RWPE2 (cell line): ENCODE data around the gene LDB3.

Source experiments
- ATAC-seq: fragments of 200-7000 bp; cut with Tn5 transposase; 3 replicates; pipeline ENCODE4 v1.9.1; 2021; ENCODE audit warnings: low read depth
- DNase-seq: peaks from one replicate; pipeline ENCODE4 v3.0.0-alpha.2; 2020; ENCODE audit warnings: low spot score
- H3K27ac ChIP-seq: fragments of 450-650 bp; 2 replicates; pipeline ENCODE4 v1.5.1; 2017; ENCODE audit warnings: mild to moderate bottlenecking; ENCODE audit not compliant: poor library complexity, severe bottlenecking
- H3K27me3 ChIP-seq: fragments of 250-450 bp; sonication (Bioruptor Pico); 2 replicates; pipeline ENCODE4 v1.5.1; 2021; ENCODE audit warnings: mild to moderate bottlenecking, moderate library complexity; ENCODE audit not compliant: insufficient read depth, poor library complexity, severe bottlenecking
- H3K36me3 ChIP-seq: fragments of 250-450 bp; sonication (Bioruptor Pico); 2 replicates; pipeline ENCODE4 v1.5.1; 2020; ENCODE audit warnings: low read depth, mild to moderate bottlenecking, moderate library complexity
- H3K4me1 ChIP-seq: fragments of 250-450 bp; sonication (Bioruptor Pico); 2 replicates; pipeline ENCODE4 v1.5.1; 2021; ENCODE audit warnings: mild to moderate bottlenecking, moderate library complexity; ENCODE audit not compliant: insufficient read depth, poor library complexity, severe bottlenecking
- H3K4me3 ChIP-seq: fragments of 250-450 bp; sonication (Bioruptor Pico); 2 replicates; pipeline ENCODE4 v1.5.1; 2021; ENCODE audit warnings: mild to moderate bottlenecking, moderate library complexity; ENCODE audit not compliant: severe bottlenecking
- H3K9me3 ChIP-seq: fragments of 250-450 bp; sonication (Bioruptor Pico); 2 replicates; pipeline ENCODE4 v1.5.1; 2021; ENCODE audit warnings: mild to moderate bottlenecking, moderate library complexity; ENCODE audit not compliant: severe bottlenecking
- TF ChIP-seq, protein P1 (sequence below): fragments of 450-650 bp; IDR thresholded peaks from one replicate; pipeline ENCODE4 v1.5.1; 2017; ENCODE audit warnings: mild to moderate bottlenecking, moderate library complexity; ENCODE audit not compliant: poor library complexity, severe bottlenecking

The LDB3 gene

DNA sequence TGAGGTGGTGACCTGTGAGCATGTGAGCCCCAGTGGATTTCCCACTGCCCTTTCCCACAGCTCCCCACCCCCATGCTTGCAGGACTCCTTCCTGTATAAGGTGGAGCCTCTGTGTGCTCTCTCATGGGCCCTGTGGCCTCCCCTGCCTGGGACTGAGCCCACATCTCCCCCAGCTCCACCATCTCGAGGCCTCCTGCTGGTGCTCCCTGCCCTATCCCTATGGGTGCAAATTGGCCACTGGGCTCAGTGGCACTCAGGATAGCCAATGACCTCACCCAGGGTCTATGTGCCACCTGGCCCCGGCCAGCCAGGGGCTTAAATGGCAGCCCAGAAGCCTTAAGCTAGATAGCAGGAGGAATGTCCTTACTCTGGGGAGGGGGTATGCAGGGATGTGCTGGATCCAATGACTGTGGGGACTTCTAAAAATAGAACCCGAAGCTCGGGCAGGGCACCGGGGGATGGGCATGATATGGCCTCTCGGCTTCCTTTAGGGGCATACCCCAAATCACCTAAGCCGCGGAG, 2.0 kb downstream of the LDB3 start:
- no peaks in the 10 kb centered on the region for H3K36me3 ChIP-seq
- DNase-seq = no peak
- H3K27ac ChIP-seq = no peak overlapping the region
- TF ChIP-seq, protein P1, sequence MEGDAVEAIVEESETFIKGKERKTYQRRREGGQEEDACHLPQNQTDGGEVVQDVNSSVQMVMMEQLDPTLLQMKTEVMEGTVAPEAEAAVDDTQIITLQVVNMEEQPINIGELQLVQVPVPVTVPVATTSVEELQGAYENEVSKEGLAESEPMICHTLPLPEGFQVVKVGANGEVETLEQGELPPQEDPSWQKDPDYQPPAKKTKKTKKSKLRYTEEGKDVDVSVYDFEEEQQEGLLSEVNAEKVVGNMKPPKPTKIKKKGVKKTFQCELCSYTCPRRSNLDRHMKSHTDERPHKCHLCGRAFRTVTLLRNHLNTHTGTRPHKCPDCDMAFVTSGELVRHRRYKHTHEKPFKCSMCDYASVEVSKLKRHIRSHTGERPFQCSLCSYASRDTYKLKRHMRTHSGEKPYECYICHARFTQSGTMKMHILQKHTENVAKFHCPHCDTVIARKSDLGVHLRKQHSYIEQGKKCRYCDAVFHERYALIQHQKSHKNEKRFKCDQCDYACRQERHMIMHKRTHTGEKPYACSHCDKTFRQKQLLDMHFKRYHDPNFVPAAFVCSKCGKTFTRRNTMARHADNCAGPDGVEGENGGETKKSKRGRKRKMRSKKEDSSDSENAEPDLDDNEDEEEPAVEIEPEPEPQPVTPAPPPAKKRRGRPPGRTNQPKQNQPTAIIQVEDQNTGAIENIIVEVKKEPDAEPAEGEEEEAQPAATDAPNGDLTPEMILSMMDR = no peak
- H3K9me3 ChIP-seq = no peaks in the 10 kb centered on the region
- no peak for ATAC-seq
- H3K27me3 ChIP-seq = no peaks in the 10 kb centered on the region
- no peaks in the 10 kb centered on the region for H3K4me1 ChIP-seq
- H3K4me3 ChIP-seq = no peak overlapping the region

DNA sequence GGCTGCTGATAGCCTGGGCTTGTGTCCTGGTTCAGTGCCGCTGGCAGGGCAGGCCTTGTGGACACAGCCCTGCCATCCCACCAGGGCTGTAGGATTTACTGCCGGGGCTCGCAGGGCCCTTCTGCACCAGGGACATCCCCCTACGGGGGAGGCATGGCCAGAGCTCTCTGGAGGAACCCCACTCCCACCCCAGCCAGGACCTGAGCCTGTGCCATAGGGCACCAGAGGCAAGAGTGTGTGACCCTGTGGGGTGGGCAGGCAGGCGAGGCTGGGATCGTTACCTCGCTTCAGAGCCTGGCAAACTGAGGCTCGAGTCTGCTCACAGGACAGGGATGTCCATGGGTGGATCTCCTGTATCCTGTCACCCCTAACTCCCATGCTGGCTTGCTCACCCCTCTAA, 2.6 kb downstream of the LDB3 start:
- Histone ChIP-seq H3K27ac (no peak overlapping the region), H3K4me1 (no peaks in the 10 kb centered on the region)
- ATAC-seq = no peak

DNA sequence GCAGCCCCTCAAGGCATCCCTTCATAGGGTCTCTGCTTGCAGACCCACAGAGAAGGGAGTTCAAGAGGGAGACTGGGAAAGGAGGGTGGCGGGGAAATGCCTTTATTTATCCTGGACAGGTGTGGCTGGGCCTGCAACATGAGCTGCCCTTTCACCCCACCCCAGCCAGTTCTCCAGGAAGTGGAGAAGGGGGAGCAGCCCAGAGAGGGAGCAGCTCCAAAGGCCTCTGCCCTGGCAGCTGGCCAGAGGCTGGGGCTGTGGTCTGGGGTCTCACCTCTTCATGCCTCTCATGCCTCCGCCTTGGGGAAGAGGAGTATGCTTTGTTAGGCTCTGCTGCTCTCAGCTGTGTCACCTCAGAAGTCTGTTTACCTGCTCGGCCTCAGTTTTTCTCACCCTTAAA, 3.1 kb downstream of the LDB3 start:
- no peaks in the 10 kb centered on the region for H3K9me3 ChIP-seq
- no peak for DNase-seq
- no peak overlapping the region for H3K27ac ChIP-seq
- TF ChIP-seq, protein P1 = no peak
- no peak overlapping the region for H3K4me3 ChIP-seq
- no peaks in the 10 kb centered on the region for H3K36me3 ChIP-seq
- no peak for ATAC-seq
- H3K4me1 ChIP-seq = no peaks in the 10 kb centered on the region
- no peaks in the 10 kb centered on the region for H3K27me3 ChIP-seq

More for the DNA sequence above, 2.6 kb downstream of the LDB3 start:
- Histone ChIP-seq H3K27me3 (no peaks in the 10 kb centered on the region), H3K36me3 (no peaks in the 10 kb centered on the region), H3K9me3 (no peaks in the 10 kb centered on the region), H3K4me3 (no peak overlapping the region)
- DNase-seq = no peak
- TF ChIP-seq, protein P1 = no peak

DNA sequence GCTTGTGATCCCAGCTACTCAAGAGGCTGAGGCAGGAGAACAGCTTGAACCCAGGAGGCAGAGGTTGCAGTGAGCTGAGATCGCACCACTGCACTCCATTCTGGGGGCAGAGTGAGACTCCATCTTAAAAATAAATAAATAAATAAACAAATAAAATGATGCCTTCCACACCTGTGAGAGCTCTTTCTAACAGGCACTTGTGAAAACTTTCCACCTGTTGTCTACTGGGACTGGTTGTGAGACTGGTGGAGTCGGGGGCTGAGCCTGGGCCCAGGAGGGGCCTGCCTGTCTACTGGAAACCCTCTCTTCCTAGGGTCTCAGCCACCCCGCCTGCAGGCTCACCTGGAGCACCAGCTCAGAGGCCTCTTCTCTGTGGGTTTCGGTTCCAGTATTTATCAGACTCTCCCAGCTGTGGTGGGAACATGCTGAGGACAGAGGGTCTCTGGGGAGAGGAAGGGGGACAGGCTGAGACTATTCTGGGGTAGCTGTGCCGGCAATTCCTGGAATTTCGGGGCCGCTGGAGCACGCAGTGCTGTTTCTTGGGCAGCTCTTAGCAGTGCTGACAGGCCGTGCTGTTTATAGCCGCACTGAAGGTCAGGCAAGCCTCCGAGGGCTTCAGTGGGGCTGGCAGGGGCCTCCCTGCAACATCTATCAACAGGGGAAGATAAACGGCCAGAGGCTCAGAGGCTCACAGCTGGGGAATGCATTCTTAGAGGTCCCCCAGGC, 3.8 kb downstream of the LDB3 start:
- no peaks in the 10 kb centered on the region for H3K9me3 ChIP-seq
- no peaks in the 10 kb centered on the region for H3K4me1 ChIP-seq
- no peak overlapping the region for H3K27ac ChIP-seq
- ATAC-seq = no peak
- no peak for DNase-seq
- no peak overlapping the region for H3K4me3 ChIP-seq
- TF ChIP-seq, protein P1 = no peak
- no peaks in the 10 kb centered on the region for H3K36me3 ChIP-seq
- H3K27me3 ChIP-seq = no peaks in the 10 kb centered on the region

DNA sequence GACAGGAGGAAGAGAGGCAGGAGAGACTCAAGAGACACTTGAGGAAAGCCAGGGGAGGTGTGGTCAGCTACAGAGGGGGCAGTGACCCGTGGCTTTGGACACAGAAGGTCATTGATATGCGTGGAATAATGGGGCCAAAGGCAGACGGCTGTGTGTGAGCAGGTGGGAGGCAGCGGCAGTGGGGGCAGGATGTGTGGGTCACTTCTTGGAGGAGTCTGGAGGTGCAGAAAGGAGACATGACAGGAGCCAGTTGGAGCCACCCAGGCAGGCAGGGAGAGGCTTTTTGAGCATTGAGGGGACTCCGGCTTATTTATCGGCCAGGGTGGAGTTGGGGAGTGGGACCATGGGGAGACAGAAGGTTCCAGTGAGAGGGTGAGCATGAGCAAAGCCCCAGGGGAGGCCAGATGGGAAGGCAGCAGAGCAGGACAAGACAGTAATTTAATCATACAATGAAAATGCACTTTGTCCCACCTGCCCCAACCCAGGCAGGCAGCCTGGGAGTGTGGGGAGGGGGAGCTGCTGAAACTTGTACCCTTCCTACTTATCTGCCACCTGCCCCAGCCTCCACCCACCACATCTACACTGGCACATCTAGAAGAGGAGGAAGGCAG, 5.0 kb downstream of the LDB3 start:
- ATAC-seq = no peak
- no peaks in the 10 kb centered on the region for H3K4me1 ChIP-seq
- H3K9me3 ChIP-seq = no peaks in the 10 kb centered on the region
- H3K36me3 ChIP-seq = no peaks in the 10 kb centered on the region
- H3K27me3 ChIP-seq = no peaks in the 10 kb centered on the region
- H3K27ac ChIP-seq = no peak overlapping the region
- H3K4me3 ChIP-seq = no peak overlapping the region
- TF ChIP-seq, protein P1 = no peak
- no peak for DNase-seq
